HepG2 (cell line): Measurements from ENCODE around the gene OMA1. TPM values are rescaled to one million over a fixed set of nuclear protein-coding genes. Genes with fewer than 3 reads are reported as not detected.

Experiments used
- ELF3 ChIP-seq: IDR thresholded peaks from 2 replicates; pipeline ENCODE4 v1.6.1; 2016; ENCODE audit warnings: missing genetic modification reagents, missing compliant biosample characterization
- FOXP1 ChIP-seq, 2 experiments: fragments of 450-650 bp in 1 of 2; IDR thresholded peaks; 2 replicates each; pipeline ENCODE4 v1.6.1; 2017 to 2018; ENCODE audit warnings: antibody characterized with exemption in 1 of 2
- MIXL1 ChIP-seq: IDR thresholded peaks from 2 replicates; pipeline ENCODE4 v1.6.1; 2016
- MTF2 ChIP-seq: sonication (generic); formaldehyde crosslinking; IDR thresholded peaks from 2 replicates; pipeline ENCODE4 v1.5.0; 2020; ENCODE audit warnings: missing genetic modification reagents, borderline replicate concordance
- NCOA1 ChIP-seq: sonication (generic); formaldehyde crosslinking; IDR thresholded peaks from 2 replicates; pipeline ENCODE4 v1.9.0; 2021; ENCODE audit warnings: missing genetic modification reagents
- TSC22D2 ChIP-seq: sonication (generic); formaldehyde crosslinking; IDR thresholded peaks from 2 replicates; pipeline ENCODE4 v1.5.1; 2020; ENCODE audit warnings: missing genetic modification reagents, mild to moderate bottlenecking, borderline replicate concordance
- XRCC5 ChIP-seq: fragments of 200-400 bp; formaldehyde crosslinking; optimal IDR thresholded peaks from 2 replicates; pipeline ENCODE3; 2017; ENCODE audit warnings: mild to moderate bottlenecking, low read length
- ZNF501 ChIP-seq: sonication (generic); formaldehyde crosslinking; IDR thresholded peaks from 2 replicates; pipeline ENCODE4 v1.5.1; 2020; ENCODE audit warnings: mild to moderate bottlenecking, moderate library complexity, missing genetic modification reagents
- polyA plus RNA-seq, 8 experiments: library from polyadenylated mRNA; depleted of rRNA in 3 of 8; stranded (reverse) in 7 of 8; unstranded in 1 of 8; fragments of >200 nt; fragmentation: Illumina TruSeq in 4 of 8; extraction: Trizol in 4 of 8; gene quantifications; 2 replicates each; pipeline versions ENCODE4 v1.2.1 to v1.2.3, GENCODE V29; 2011 to 2016; ENCODE audit warnings: low read depth in 4 of 8, missing spikeins in 1 of 8, mixed read lengths in 1 of 8; ENCODE audit not compliant: insufficient read depth in 1 of 8
- total RNA-seq, 5 experiments: library from RNA; depleted of rRNA; stranded (reverse); fragments of >200 nt; fragmentation: Illumina TruSeq; extraction: Trizol; gene quantifications; 2 replicates each; pipeline ENCODE4 v1.2.3, GENCODE V29; 2016; ENCODE audit warnings: low read depth in 1 of 5
- TF ChIP-seq, protein P1 (sequence below): sonication (generic); formaldehyde crosslinking; IDR thresholded peaks from 2 replicates; pipeline ENCODE4 v1.8.1; 2022; ENCODE audit warnings: mild to moderate bottlenecking, missing genetic modification reagents
- TF ChIP-seq, protein P2 (sequence below): sonication (generic); formaldehyde crosslinking; conservative IDR thresholded peaks from 2 replicates; pipeline ENCODE4 v1.5.0; 2020; ENCODE audit warnings: missing genetic modification reagents
- TF ChIP-seq, protein P3 (sequence below): sonication (generic); formaldehyde crosslinking; IDR thresholded peaks from 2 replicates; pipeline ENCODE4 v1.5.1; 2020; ENCODE audit warnings: missing genetic modification reagents, mild to moderate bottlenecking, borderline replicate concordance
- TF ChIP-seq, protein P4 (sequence below): sonication (generic); formaldehyde crosslinking; IDR thresholded peaks from 2 replicates; pipeline ENCODE4 v1.5.1; 2020; ENCODE audit warnings: mild to moderate bottlenecking, moderate library complexity, missing genetic modification reagents
- TF ChIP-seq, protein P5 (sequence below): sonication (generic); formaldehyde crosslinking; IDR thresholded peaks from 2 replicates; pipeline ENCODE4 v1.4.0; 2020; ENCODE audit warnings: mild to moderate bottlenecking, missing genetic modification reagents

The OMA1 gene
- total and polyA plus RNA-seq, 2 of the 13 experiments (the other 11 are each of a cell fraction or from before 2014, with no cell fraction given) = 7.0 to 26.9 TPM

DNA sequence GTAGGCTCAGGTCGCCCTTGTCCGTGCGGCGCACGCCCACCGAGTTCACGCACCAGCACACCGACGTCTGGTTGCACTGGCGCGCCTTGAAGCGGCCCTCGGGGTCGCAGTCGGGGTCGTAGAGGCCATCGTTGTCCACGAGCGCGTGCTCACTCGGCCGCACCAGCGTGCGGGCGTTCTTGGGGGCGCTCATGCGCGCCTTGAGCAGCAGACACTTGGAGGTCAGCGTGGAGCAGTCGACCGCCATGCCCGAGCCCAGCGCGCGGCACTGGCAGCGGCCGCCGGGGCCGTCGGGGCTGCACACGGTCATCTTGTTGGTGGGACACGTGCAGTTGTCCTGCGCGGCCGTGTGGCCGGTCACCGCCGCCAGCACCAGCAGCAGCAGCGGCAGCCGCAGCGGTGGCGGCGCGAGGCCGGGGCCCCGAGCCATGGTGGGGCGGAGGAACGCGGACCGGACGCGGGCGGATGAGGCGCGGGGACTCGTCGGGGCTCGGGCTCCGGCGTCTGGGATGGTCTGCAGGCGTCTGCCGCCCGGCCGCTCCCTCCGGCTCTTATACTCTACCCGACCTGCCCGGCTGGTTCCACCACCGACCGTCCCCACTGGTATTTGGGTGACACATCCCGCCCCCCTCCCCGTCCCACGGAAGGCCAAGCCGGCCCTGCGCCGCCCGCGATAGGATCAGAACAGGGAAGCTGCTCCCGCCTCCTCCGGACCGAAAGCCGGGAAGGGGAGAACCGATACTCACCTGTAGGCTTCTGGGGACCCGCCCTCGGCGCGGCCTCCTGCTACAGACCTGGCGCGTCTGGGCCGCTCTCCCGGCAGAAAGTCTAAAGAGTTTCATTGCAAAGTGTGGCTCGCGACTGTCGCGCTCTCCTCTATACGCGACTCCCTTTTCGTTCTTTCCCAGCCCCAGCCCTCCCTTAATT lies 30.5 kb upstream of the OMA1 start, which contains the start of gene TACSTD2 (continued):
- TF ChIP-seq, protein P1, sequence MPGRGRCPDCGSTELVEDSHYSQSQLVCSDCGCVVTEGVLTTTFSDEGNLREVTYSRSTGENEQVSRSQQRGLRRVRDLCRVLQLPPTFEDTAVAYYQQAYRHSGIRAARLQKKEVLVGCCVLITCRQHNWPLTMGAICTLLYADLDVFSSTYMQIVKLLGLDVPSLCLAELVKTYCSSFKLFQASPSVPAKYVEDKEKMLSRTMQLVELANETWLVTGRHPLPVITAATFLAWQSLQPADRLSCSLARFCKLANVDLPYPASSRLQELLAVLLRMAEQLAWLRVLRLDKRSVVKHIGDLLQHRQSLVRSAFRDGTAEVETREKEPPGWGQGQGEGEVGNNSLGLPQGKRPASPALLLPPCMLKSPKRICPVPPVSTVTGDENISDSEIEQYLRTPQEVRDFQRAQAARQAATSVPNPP (CRISPR knock-in tag) = no peak
- no peak for TF ChIP-seq ELF3
- no peak for TF ChIP-seq TSC22D2 (CRISPR knock-in tag)
- no peak for TF ChIP-seq MIXL1 (CRISPR knock-in tag)
- TF ChIP-seq, protein P2, sequence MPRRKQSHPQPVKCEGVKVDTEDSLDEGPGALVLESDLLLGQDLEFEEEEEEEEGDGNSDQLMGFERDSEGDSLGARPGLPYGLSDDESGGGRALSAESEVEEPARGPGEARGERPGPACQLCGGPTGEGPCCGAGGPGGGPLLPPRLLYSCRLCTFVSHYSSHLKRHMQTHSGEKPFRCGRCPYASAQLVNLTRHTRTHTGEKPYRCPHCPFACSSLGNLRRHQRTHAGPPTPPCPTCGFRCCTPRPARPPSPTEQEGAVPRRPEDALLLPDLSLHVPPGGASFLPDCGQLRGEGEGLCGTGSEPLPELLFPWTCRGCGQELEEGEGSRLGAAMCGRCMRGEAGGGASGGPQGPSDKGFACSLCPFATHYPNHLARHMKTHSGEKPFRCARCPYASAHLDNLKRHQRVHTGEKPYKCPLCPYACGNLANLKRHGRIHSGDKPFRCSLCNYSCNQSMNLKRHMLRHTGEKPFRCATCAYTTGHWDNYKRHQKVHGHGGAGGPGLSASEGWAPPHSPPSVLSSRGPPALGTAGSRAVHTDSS (CRISPR knock-in tag) = no peak
- no peak for TF ChIP-seq MTF2 (CRISPR knock-in tag)
- TF ChIP-seq ZNF501 (CRISPR knock-in tag) = no peak
- TF ChIP-seq, protein P3, sequence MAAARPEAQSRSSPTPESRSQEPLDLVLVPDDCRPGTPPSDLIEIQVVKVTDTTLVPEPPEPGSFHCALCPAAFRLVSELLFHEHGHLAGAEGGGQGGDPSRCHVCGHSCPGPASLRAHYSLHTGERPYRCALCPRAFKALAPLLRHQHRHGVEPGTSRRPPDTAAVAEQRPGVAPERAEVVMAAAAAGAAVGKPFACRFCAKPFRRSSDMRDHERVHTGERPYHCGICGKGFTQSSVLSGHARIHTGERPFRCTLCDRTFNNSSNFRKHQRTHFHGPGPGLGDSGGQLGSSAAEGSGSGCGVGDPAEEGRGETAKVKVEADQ (CRISPR knock-in tag) = no peak
- TF ChIP-seq, protein P4, sequence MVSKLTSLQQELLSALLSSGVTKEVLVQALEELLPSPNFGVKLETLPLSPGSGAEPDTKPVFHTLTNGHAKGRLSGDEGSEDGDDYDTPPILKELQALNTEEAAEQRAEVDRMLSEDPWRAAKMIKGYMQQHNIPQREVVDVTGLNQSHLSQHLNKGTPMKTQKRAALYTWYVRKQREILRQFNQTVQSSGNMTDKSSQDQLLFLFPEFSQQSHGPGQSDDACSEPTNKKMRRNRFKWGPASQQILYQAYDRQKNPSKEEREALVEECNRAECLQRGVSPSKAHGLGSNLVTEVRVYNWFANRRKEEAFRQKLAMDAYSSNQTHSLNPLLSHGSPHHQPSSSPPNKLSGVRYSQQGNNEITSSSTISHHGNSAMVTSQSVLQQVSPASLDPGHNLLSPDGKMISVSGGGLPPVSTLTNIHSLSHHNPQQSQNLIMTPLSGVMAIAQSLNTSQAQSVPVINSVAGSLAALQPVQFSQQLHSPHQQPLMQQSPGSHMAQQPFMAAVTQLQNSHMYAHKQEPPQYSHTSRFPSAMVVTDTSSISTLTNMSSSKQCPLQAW = no peak
- no peak for TF ChIP-seq XRCC5
- no peak for TF ChIP-seq NCOA1
- TF ChIP-seq, protein P5, sequence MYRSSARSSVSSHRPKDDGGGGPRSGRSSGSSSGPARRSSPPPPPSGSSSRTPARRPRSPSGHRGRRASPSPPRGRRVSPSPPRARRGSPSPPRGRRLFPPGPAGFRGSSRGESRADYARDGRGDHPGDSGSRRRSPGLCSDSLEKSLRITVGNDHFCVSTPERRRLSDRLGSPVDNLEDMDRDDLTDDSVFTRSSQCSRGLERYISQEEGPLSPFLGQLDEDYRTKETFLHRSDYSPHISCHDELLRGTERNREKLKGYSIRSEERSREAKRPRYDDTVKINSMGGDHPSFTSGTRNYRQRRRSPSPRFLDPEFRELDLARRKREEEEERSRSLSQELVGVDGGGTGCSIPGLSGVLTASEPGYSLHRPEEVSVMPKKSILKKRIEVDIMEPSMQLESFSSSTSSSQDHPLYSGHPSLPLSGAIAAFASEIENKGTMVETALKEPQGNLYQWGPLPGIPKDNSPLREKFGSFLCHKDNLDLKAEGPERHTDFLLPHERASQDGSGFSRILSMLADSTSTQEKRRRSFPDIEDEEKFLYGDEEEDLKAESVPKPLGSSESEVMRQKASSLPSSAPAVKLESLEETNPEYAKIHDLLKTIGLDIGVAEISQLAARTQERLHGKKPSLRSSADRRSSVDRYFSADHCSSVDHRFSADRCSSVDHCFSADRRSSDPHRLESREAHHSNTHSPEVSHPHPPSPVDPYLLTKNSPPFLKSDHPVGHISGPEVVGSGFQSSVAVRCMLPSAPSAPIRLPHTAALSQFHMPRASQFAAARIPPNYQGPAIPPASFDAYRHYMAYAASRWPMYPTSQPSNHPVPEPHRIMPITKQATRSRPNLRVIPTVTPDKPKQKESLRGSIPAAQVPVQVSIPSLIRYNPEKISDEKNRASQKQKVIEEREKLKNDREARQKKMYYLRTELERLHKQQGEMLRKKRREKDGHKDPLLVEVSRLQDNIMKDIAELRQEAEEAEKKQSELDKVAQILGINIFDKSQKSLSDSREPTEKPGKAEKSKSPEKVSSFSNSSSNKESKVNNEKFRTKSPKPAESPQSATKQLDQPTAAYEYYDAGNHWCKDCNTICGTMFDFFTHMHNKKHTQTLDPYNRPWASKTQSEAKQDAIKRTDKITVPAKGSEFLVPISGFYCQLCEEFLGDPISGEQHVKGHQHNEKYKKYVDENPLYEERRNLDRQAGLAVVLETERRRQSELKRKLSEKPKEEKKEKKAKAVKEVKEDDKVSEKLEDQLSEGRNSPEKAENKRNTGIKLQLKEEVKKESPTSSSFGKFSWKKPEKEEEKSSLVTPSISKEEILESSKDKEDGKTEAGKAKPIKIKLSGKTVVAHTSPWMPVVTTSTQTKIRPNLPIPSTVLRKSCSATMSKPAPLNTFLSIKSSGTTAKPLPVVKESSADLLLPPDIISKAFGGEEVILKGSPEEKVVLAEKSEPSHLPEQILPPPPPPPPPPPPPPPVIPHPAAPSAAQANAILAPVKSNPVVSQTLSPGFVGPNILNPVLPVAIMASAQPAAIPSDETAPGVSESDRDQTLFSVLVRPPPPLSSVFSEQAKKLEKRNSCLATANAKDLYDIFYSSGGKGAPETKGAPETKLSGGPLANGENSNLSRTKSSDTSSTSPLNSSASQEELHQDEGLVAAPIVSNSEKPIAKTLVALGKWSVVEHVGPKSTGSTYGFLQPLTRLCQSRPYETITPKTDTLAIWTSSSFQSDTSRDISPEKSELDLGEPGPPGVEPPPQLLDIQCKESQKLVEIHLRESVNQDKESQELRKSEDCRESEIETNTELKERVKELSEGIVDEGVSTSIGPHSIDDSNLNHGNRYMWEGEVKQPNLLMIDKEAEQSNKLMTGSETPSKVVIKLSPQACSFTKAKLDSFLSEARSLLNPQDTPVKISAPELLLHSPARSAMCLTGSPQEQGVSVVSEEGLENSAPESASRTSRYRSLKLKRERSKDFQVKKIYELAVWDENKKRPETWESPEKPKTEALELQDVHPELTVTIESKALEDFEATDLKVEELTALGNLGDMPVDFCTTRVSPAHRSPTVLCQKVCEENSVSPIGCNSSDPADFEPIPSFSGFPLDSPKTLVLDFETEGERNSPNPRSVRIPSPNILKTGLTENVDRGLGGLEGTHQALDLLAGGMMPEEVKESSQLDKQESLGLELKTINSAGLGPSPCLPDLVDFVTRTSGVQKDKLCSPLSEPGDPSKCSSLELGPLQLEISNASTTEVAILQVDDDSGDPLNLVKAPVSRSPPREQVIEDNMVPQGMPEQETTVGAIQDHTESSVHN (CRISPR knock-in tag) = no peak
- no peak for TF ChIP-seq FOXP1 (IDR thresholded peaks at IDR 0.05)
- TF ChIP-seq FOXP1 (CRISPR knock-in tag; IDR thresholded peaks at IDR 0.05) = no peak
